HCT116 (cell line): ENCODE results near the gene UXT. TPM values are rescaled to one million over a fixed set of nuclear protein-coding genes. Genes with fewer than 3 reads are reported as not detected.

Experiments
- ATAC-seq: fragments of 200-7000 bp; cut with Tn5 transposase; 2 replicates; pipeline ENCODE4 v1.9.1; 2020; ENCODE audit warnings: mild to moderate bottlenecking, moderate library complexity
- BruUV-seq: library from RNA; stranded (reverse); fragments of 400-500 nt; replicated peaks from 2 replicates; lab custom pipeline; 2021; lab: Mats Ljungman, UMichigan
- CTCF ChIA-PET: fragments of 300-600 bp; sonication (Branson Sonifier 250); formaldehyde crosslinking; loops from one replicate; lab custom pipeline; 2021; ENCODE audit warnings: antibody characterized with exemption; lab: Charles Lee
- POLR2A ChIA-PET: fragments of 300-600, 350-600 bp; sonication (Branson Sonifier 250); formaldehyde crosslinking; loops from one replicate; lab custom pipeline; 2021; ENCODE audit warnings: antibody characterized with exemption; lab: Charles Lee
- RAD21 ChIA-PET, 2 experiments: fragments of 300-600 bp; sonication (Branson Sonifier 250); formaldehyde crosslinking; loops; one replicate each; lab custom pipeline; 2023; ENCODE audit warnings: low total read pairs in 2 of 2; ENCODE audit not compliant: uncharacterized antibody in 2 of 2, unreplicated experiment in 2 of 2, low non-redundant PET in 1 of 2; lab: Charles Lee
- DNase-seq: peaks from one replicate; pipeline ENCODE4 v3.0.0-alpha.2; 2010; ENCODE audit warnings: low read depth, low spot score
- H2AFZ ChIP-seq: fragments of 200-600 bp; shearing (Covaris generic), sonication (generic); 2 replicates; pipeline ENCODE4 v1.6.1; 2017; ENCODE audit warnings: low read depth, mixed run types, mixed read lengths, antibody characterized with exemption, low read length; ENCODE audit not compliant: poor library complexity, severe bottlenecking
- H3K27ac ChIP-seq: 2 replicates; pipeline ENCODE4 v1.5.1; 2012; ENCODE audit warnings: low read depth, low read length
- H3K27me3 ChIP-seq: fragments of 200-600 bp; sonication (generic); 2 replicates; pipeline ENCODE4 v1.6.1; 2016; ENCODE audit warnings: mixed run types, low read length, mixed read lengths; ENCODE audit not compliant: insufficient read depth
- H3K36me3 ChIP-seq, 2 experiments: fragments of 200-500 bp in 1 of 2; fragments of 200-600 bp in 1 of 2; sonication (Bioruptor generic) in 1 of 2; sonication (generic) in 1 of 2; 2 replicates each; pipeline versions ENCODE4 v1.5.1 to v1.6.1; 2014 to 2016; ENCODE audit warnings: low read length in 2 of 2, inconsistent platforms in 1 of 2, mixed read lengths in 1 of 2, mixed run types in 1 of 2; ENCODE audit not compliant: insufficient read depth in 2 of 2, control insufficient read depth in 1 of 2
- H3K4me1 ChIP-seq, 2 experiments: fragments of 200-600 bp in 1 of 2; sonication (generic) in 1 of 2; 2 replicates each; pipeline versions ENCODE4 v1.5.1 to v1.6.1; 2012 to 2017; ENCODE audit warnings: low read length in 2 of 2, inconsistent platforms in 1 of 2, mild to moderate bottlenecking in 1 of 2, mixed read lengths in 1 of 2, mixed run types in 1 of 2, moderate library complexity in 1 of 2; ENCODE audit not compliant: insufficient read depth in 2 of 2, control insufficient read depth in 1 of 2
- H3K4me2 ChIP-seq: fragments of 200-600 bp; sonication (generic); 2 replicates; pipeline ENCODE4 v1.6.1; 2017; ENCODE audit warnings: mixed run types, low read length, mixed read lengths
- H3K4me3 ChIP-seq, 2 experiments: fragments of 200-600 bp in 1 of 2; sonication (generic) in 1 of 2; replicated peaks in 1 of 2; 2 replicates each; pipeline ENCODE4 v1.5.1; 2011 to 2016; ENCODE audit warnings: low read length in 2 of 2, control low read depth in 1 of 2, low read depth in 1 of 2, mild to moderate bottlenecking in 1 of 2, mixed read lengths in 1 of 2, mixed run types in 1 of 2
- H3K79me2 ChIP-seq: fragments of 200-600 bp; sonication (generic); 2 replicates; pipeline ENCODE4 v1.6.1; 2017; ENCODE audit warnings: mild to moderate bottlenecking, mixed run types, low read length, moderate library complexity, mixed read lengths; ENCODE audit not compliant: insufficient read depth
- H3K9ac ChIP-seq: fragments of 200-600 bp; sonication (generic); 2 replicates; pipeline ENCODE4 v1.6.1; 2016; ENCODE audit warnings: low read length, mixed read lengths
- H3K9me2 ChIP-seq: fragments of 200-600 bp; sonication (generic), shearing (Covaris generic); 2 replicates; pipeline ENCODE4 v1.6.1; 2017; ENCODE audit warnings: mixed run types, mild to moderate bottlenecking, moderate library complexity; ENCODE audit not compliant: insufficient read depth
- H3K9me3 ChIP-seq, 2 experiments: fragments of 200-500 bp in 1 of 2; fragments of 200-600 bp in 1 of 2; sonication (Bioruptor generic) in 1 of 2; sonication (generic) in 1 of 2; 2 replicates each; pipeline ENCODE4 v1.6.1; 2014 to 2017; ENCODE audit warnings: low read length in 2 of 2, mixed read lengths in 2 of 2, inconsistent platforms in 1 of 2, low read depth in 1 of 2, mild to moderate bottlenecking in 1 of 2, mixed run types in 1 of 2, moderate library complexity in 1 of 2; ENCODE audit not compliant: control insufficient read depth in 1 of 2, insufficient read depth in 1 of 2
- H4K20me1 ChIP-seq: fragments of 200-600 bp; sonication (generic), shearing (Covaris generic); 2 replicates; pipeline ENCODE4 v1.6.1; 2017; ENCODE audit warnings: mixed run types, mild to moderate bottlenecking, moderate library complexity; ENCODE audit not compliant: insufficient read depth
- ATF3 ChIP-seq: IDR thresholded peaks from 2 replicates; pipeline ENCODE4 v1.6.1; 2012
- CEBPB ChIP-seq: IDR thresholded peaks from 2 replicates; pipeline ENCODE4 v1.6.1; 2012; ENCODE audit warnings: low read depth
- EGR1 ChIP-seq: IDR thresholded peaks from 2 replicates; pipeline ENCODE4 v1.6.1; 2012; ENCODE audit warnings: low read depth
- EZH2 ChIP-seq: fragments of 200-600 bp; sonication (generic); IDR thresholded peaks from 2 replicates; pipeline ENCODE4 v1.6.1; 2017; ENCODE audit warnings: antibody characterized with exemption, mixed run types
- FOSL1 ChIP-seq: IDR thresholded peaks from 2 replicates; pipeline ENCODE4 v1.6.1; 2012; ENCODE audit warnings: low read depth
- MAX ChIP-seq: IDR thresholded peaks from 2 replicates; pipeline ENCODE4 v1.6.1; 2012
- POLR2A ChIP-seq: IDR thresholded peaks from 2 replicates; pipeline ENCODE4 v1.7.0; 2011; ENCODE audit warnings: borderline replicate concordance; ENCODE audit not compliant: insufficient read depth, insufficient read length; ENCODE audit errors: extremely low read depth
- POLR2AphosphoS5 ChIP-seq: IDR thresholded peaks from 2 replicates; pipeline ENCODE4 v1.6.1; 2011; ENCODE audit warnings: mild to moderate bottlenecking, low read depth, low read length, moderate library complexity
- REST ChIP-seq: IDR thresholded peaks from 2 replicates; pipeline ENCODE4 v1.6.1; 2012; ENCODE audit warnings: low read depth
- SIN3A ChIP-seq: IDR thresholded peaks from 2 replicates; pipeline ENCODE4 v1.6.1; 2012; ENCODE audit warnings: low read depth
- SRF ChIP-seq: IDR thresholded peaks from 2 replicates; pipeline ENCODE4 v1.6.1; 2012; ENCODE audit warnings: low read depth
- YY1 ChIP-seq: IDR thresholded peaks from 2 replicates; pipeline ENCODE4 v1.6.1; 2011; ENCODE audit warnings: low read length, low read depth, moderate library complexity, mild to moderate bottlenecking; ENCODE audit not compliant: insufficient replicate concordance; ENCODE audit errors: extremely low read depth
- ZBTB33 ChIP-seq: IDR thresholded peaks from 2 replicates; pipeline ENCODE4 v1.6.1; 2011; ENCODE audit warnings: mild to moderate bottlenecking, low read length, moderate library complexity; ENCODE audit not compliant: insufficient replicate concordance; ENCODE audit errors: extremely low read depth
- ZFX ChIP-seq: fragments of 450-650 bp; IDR thresholded peaks from 2 replicates; pipeline ENCODE4 v1.6.1; 2017
- intact Hi-C: fragments of 100-400 bp; cut with micrococcal nuclease; formaldehyde crosslinking; loops from 2 replicates; pipeline ENCODE4 v1.10.0; 2022
- total RNA-seq: library from RNA; stranded (reverse); gene quantifications from one replicate; pipeline ENCODE4 v1.2.1, GENCODE V29; 2021; ENCODE audit not compliant: unreplicated experiment

The UXT gene
- total RNA-seq, 1 experiment from 2014 or later = 106 TPM

GRCh38 chrX:47664737-47665136, 5.8 kb upstream of the UXT start:
- Histone ChIP-seq H3K4me1 (peaks cover under 1 to 12% of the 10 kb centered on the region in 2 experiments; a peak in 3 of 4 replicates), H3K27ac (no peak overlapping the region), H3K9me3 (no peaks in the 10 kb centered on the region), H3K9ac (no peak overlapping the region), H3K4me3 (no peak overlapping the region), H3K27me3 (no peaks in the 10 kb centered on the region), H3K36me3 (no peaks in the 10 kb centered on the region), H3K4me2 (no peak overlapping the region), H4K20me1 (no peaks in the 10 kb centered on the region), H3K9me2 (no peaks in the 10 kb centered on the region), H2AFZ (no peak overlapping the region), H3K79me2 (no peaks in the 10 kb centered on the region)
- ATAC-seq = no peak
- intact Hi-C loops = no loop called here
- no peak for TF ChIP-seq SIN3A
- TF ChIP-seq REST = no peak
- TF ChIP-seq FOSL1 = no peak
- no peak for TF ChIP-seq POLR2A
- no peak for TF ChIP-seq EGR1
- no peak for TF ChIP-seq MAX
- TF ChIP-seq CEBPB = no peak
- TF ChIP-seq SRF = no peak
- TF ChIP-seq ZFX = no peak
- TF ChIP-seq EZH2 = no peak
- no peak for TF ChIP-seq ATF3
- TF ChIP-seq ZBTB33 = no peak
- TF ChIP-seq YY1 = no peak
- TF ChIP-seq POLR2AphosphoS5 = no peak
- CTCF ChIA-PET = no interaction called here
- RAD21 ChIA-PET = no interaction called here
- no TSS peak for BruUV-seq
- DNase-seq = no peak
- POLR2A ChIA-PET = no interaction called here
